ENCODE data around the gene INHBA. TPM values are rescaled to one million over a fixed set of nuclear protein-coding genes. Genes with fewer than 3 reads are reported as not detected.

Gene INHBA
- polyA plus RNA-seq, 1 donor from 2014 or later: 0.19 TPM

- H3K4me3 ChIP-seq (ENCODE audit: low read length): no peak overlapping the region
- no peaks in the 10 kb centered on the region for H3K79me2 ChIP-seq (replicated peaks; ENCODE audit: insufficient read depth, low read length)
- no peaks in the 10 kb centered on the region for H3K36me3 ChIP-seq (ENCODE audit: insufficient read depth, low read length)
- no peak overlapping the region for H3K4me2 ChIP-seq (ENCODE audit: low read length)
- H3K27me3 ChIP-seq (ENCODE audit: insufficient read depth, low read depth, low read length): no peaks in the 10 kb centered on the region
- H4K20me1 ChIP-seq (ENCODE audit: insufficient read depth): no peaks in the 10 kb centered on the region
- H3K9me2 ChIP-seq (ENCODE audit: insufficient read depth, low read length): no peaks in the 10 kb centered on the region
- no peaks in the 10 kb centered on the region for H3F3A ChIP-seq (ENCODE audit: insufficient read depth, low read length, poor library complexity, severe bottlenecking)
- no peak overlapping the region for H3K27ac ChIP-seq (ENCODE audit: low read length)
- no peaks in the 10 kb centered on the region for H3K9me3 ChIP-seq (ENCODE audit: low read length)
- no peak overlapping the region for H2AFZ ChIP-seq (ENCODE audit: low read depth, low read length)
- TF ChIP-seq EP300 (conservative IDR thresholded peaks at IDR 0.05; ENCODE audit: poor library complexity, severe bottlenecking): no peak
- no peak for TF ChIP-seq SMC3 (conservative IDR thresholded peaks at IDR 0.05; ENCODE audit: poor library complexity)
- H3K9ac ChIP-seq (ENCODE audit: low read length): no peak overlapping the region
Observed at GRCh38 chr7:41750661-41751540, 48.0 kb upstream of the INHBA start.

GRCh38 chr7:41747961-41748360, 45.1 kb upstream of the INHBA start:
- TF ChIP-seq SMC3 (conservative IDR thresholded peaks at IDR 0.05; ENCODE audit: poor library complexity) (no peak), EP300 (conservative IDR thresholded peaks at IDR 0.05; ENCODE audit: poor library complexity, severe bottlenecking) (no peak), CTCF (IDR thresholded peaks at IDR 0.05; ENCODE audit: poor library complexity, severe bottlenecking) (no peak), EZH2 (IDR thresholded peaks at IDR 0.05; ENCODE audit: borderline replicate concordance, insufficient read depth, low read length, poor library complexity, severe bottlenecking) (no peak), TAF1 (IDR thresholded peaks at IDR 0.05; ENCODE audit: low read depth) (no peak), REST (IDR thresholded peaks at IDR 0.05; ENCODE audit: borderline replicate concordance) (no peak), MXI1 (conservative IDR thresholded peaks at IDR 0.05; ENCODE audit: poor library complexity, severe bottlenecking) (no peak), RAD21 (conservative IDR thresholded peaks at IDR 0.05) (no peak), POLR2AphosphoS5 (IDR thresholded peaks at IDR 0.05) (no peak)
- H3K4me3 ChIP-seq (ENCODE audit: low read length): no peak overlapping the region

More at GRCh38 chr7:41747961-41748360, 45.1 kb upstream of the INHBA start:
- H3K4me2 ChIP-seq (ENCODE audit: low read length): no peak overlapping the region
- no peaks in the 10 kb centered on the region for H3K9me3 ChIP-seq (ENCODE audit: low read length)
- no peaks in the 10 kb centered on the region for H3K36me3 ChIP-seq (ENCODE audit: insufficient read depth, low read length)
- H3K9ac ChIP-seq (ENCODE audit: low read length): no peak overlapping the region
- H3K27me3 ChIP-seq (ENCODE audit: insufficient read depth, low read depth, low read length): no peaks in the 10 kb centered on the region
- H3F3A ChIP-seq (ENCODE audit: insufficient read depth, low read length, poor library complexity, severe bottlenecking): no peaks in the 10 kb centered on the region
- H3K79me2 ChIP-seq (replicated peaks; ENCODE audit: insufficient read depth, low read length): no peaks in the 10 kb centered on the region
- no peak overlapping the region for H2AFZ ChIP-seq (ENCODE audit: low read depth, low read length)
- H3K27ac ChIP-seq (ENCODE audit: low read length): no peak overlapping the region
- H4K20me1 ChIP-seq (ENCODE audit: insufficient read depth): no peaks in the 10 kb centered on the region
- H3K9me2 ChIP-seq (ENCODE audit: insufficient read depth, low read length): no peaks in the 10 kb centered on the region

Data from neural cell (in vitro differentiated cells).